Transverse colon (tissue), 4 donors: ENCODE data around the gene SPPL3.

ENCODE experiments used
- EP300 ChIP-seq: sonication (generic); formaldehyde crosslinking; IDR thresholded peaks from one replicate; pipeline ENCODE4 v1.6.1; 2017; ENCODE audit warnings: antibody characterized with exemption, low read depth
- POLR2A ChIP-seq: fragments of 450-650 bp; IDR thresholded peaks from one replicate; pipeline ENCODE4 v1.6.1; 2016; ENCODE audit warnings: antibody characterized with exemption, mild to moderate bottlenecking, moderate library complexity
- POLR2AphosphoS5 ChIP-seq, 3 donors: sonication (generic); formaldehyde crosslinking; IDR thresholded peaks; one replicate each; pipeline ENCODE4 v1.6.1; 2016; ENCODE audit warnings: antibody characterized with exemption in 3 of 3
- TF ChIP-seq, protein P1 (sequence below), 5 experiments: fragments of 200-600 bp in 3 of 5; fragments of 450-650 bp in 2 of 5; sonication (generic) in 3 of 5; IDR thresholded peaks; 1 replicate in 2 of 5; 2 replicates in 3 of 5; pipeline ENCODE4 v1.5.1; 2016 to 2017; ENCODE audit warnings: antibody characterized with exemption in 5 of 5, inconsistent platforms in 3 of 5, mild to moderate bottlenecking in 2 of 5, moderate library complexity in 1 of 5

DNA sequence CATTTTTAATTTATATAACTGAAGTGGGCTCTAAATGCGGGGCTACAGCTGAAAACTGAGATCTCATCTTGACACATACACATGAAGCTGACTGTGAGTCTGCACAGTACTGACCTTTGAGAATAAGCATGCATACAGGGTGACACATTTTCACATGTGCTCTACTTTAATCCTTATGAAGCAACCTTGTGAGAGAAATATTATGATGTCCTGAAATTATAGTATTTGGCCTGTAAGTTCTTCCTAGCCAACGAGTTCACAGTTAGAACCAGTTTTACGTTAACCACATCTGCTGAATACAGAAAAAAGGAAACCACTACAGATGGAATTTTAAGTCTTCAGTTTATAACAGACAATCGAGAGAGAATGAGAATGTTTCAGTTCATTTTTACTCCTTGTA, 70.3 kb downstream of the SPPL3 start:
- TF ChIP-seq, protein P1, sequence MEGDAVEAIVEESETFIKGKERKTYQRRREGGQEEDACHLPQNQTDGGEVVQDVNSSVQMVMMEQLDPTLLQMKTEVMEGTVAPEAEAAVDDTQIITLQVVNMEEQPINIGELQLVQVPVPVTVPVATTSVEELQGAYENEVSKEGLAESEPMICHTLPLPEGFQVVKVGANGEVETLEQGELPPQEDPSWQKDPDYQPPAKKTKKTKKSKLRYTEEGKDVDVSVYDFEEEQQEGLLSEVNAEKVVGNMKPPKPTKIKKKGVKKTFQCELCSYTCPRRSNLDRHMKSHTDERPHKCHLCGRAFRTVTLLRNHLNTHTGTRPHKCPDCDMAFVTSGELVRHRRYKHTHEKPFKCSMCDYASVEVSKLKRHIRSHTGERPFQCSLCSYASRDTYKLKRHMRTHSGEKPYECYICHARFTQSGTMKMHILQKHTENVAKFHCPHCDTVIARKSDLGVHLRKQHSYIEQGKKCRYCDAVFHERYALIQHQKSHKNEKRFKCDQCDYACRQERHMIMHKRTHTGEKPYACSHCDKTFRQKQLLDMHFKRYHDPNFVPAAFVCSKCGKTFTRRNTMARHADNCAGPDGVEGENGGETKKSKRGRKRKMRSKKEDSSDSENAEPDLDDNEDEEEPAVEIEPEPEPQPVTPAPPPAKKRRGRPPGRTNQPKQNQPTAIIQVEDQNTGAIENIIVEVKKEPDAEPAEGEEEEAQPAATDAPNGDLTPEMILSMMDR (IDR thresholded peaks at IDR 0.05): no peak
- TF ChIP-seq POLR2A: no peak
- peak; percentile 77 to 89 (median 82) for TF ChIP-seq POLR2AphosphoS5 (IDR thresholded peaks at IDR 0.05)
- TF ChIP-seq EP300: no peak
